ENCODE data around the gene ERBB4. TPM values are rescaled to one million over a fixed set of nuclear protein-coding genes. Genes with fewer than 3 reads are reported as not detected.

Gene ERBB4
- total RNA-seq, 1 experiment from 2014 or later = 0.04 TPM

- no peaks in the 10 kb centered on the region for H3K27me3 Mint-ChIP-seq (ENCODE audit: low read depth)
- peaks cover 0 to 2% of the 10 kb centered on the region in 2 experiments; a peak in 3 of 5 replicates for H3K9me3 Mint-ChIP-seq
- no peak for DNase-seq
- H3K9me3 ChIP-seq (ENCODE audit: control insufficient read depth, low read depth, low read length) = no peaks in the 10 kb centered on the region
- no peak for TF ChIP-seq CTCF (conservative IDR thresholded peaks at IDR 0.05)
- no peak overlapping the region for H2AK5ac ChIP-seq (ENCODE audit: insufficient read length, low read length)
- peaks cover 4 to 6% of the 10 kb centered on the region in 2 experiments for H3K4me1 Mint-ChIP-seq
- no CpG with 5 or more reads among the region's 3 CpGs for WGBS (ENCODE audit: extremely low coverage, insufficient read length, low lambda C conversion rate)
- no peaks in the 10 kb centered on the region for H3K23me2 ChIP-seq (ENCODE audit: insufficient read length, low read depth, low read length, poor library complexity, severe bottlenecking)
- no peak overlapping the region for H2BK15ac ChIP-seq (ENCODE audit: low read depth, low read length)
- no peak overlapping the region for H3K56ac ChIP-seq (ENCODE audit: insufficient read length, low read depth, low read length)
- H3K4ac ChIP-seq (ENCODE audit: low read depth, low read length) = no peak overlapping the region
- H3K23ac ChIP-seq (ENCODE audit: insufficient read length, low read depth, low read length) = no peak overlapping the region
- no peak overlapping the region for H3K4me3 Mint-ChIP-seq
- H3K27ac ChIP-seq (ENCODE audit: insufficient read length, low read depth, low read length) = no peak overlapping the region
- H4K8ac ChIP-seq (replicated peaks; ENCODE audit: insufficient read length, low read depth, low read length) = no peak overlapping the region
- H2BK120ac ChIP-seq (ENCODE audit: low read depth, low read length, poor library complexity, severe bottlenecking) = no peak overlapping the region
- no peak overlapping the region for H2AFZ ChIP-seq (ENCODE audit: low read length)
- no peak overlapping the region for H3K14ac ChIP-seq (ENCODE audit: insufficient read depth, low read length)
- no peaks in the 10 kb centered on the region for H3K79me1 ChIP-seq (ENCODE audit: insufficient read depth, low read depth, low read length, poor library complexity, severe bottlenecking)
- no peak overlapping the region for H4K91ac ChIP-seq (ENCODE audit: insufficient read length, low read depth, low read length)
- H3K18ac ChIP-seq (ENCODE audit: insufficient read length, low read depth, low read length) = no peak overlapping the region
- no peaks in the 10 kb centered on the region for H3K79me2 ChIP-seq (ENCODE audit: insufficient read depth, low read length)
- H3K36me3 Mint-ChIP-seq (ENCODE audit: insufficient read depth in 1 of 3, low read depth in 3 of 3) = no peaks in the 10 kb centered on the region
- no peak overlapping the region for H3K4me2 ChIP-seq (ENCODE audit: insufficient read depth, insufficient read length, low read length)
- H3K27ac Mint-ChIP-seq = peak overlapping the region in 1 of 3 experiments; percentile 35; a peak in 1 of 7 replicates
- no peaks in the 10 kb centered on the region for H3K4me1 ChIP-seq (ENCODE audit: insufficient read depth, low read length)
- H3K9ac ChIP-seq (ENCODE audit: extremely low read depth, insufficient read length, low read length) = no peak overlapping the region
- H3T11ph ChIP-seq (ENCODE audit: low read length) = no peak overlapping the region
- H2BK5ac ChIP-seq (ENCODE audit: insufficient read length, low read length) = no peak overlapping the region
- no peaks in the 10 kb centered on the region for H4K20me1 ChIP-seq (ENCODE audit: control insufficient read depth, insufficient read depth, insufficient read length)
- H2BK20ac ChIP-seq (ENCODE audit: low read depth, low read length, poor library complexity, severe bottlenecking) = no peak overlapping the region
- no peak overlapping the region for H2BK12ac ChIP-seq (ENCODE audit: insufficient read length, low read depth, low read length)
- no peak overlapping the region for H4K5ac ChIP-seq (ENCODE audit: insufficient read length, low read depth, low read length)
- no peaks in the 10 kb centered on the region for H3K27me3 ChIP-seq (ENCODE audit: insufficient read depth, low read length)
Measured at GRCh38 chr2:211822686-211823335, 715.8 kb downstream of the ERBB4 start.

All from H9 (cell line).